Adrenal gland (tissue), 12 donors: ENCODE data around the gene SPAG9. TPM values are rescaled to one million over a fixed set of nuclear protein-coding genes. Genes with fewer than 3 reads are reported as not detected.

Experiments used
- DNase-seq, 7 donors: peaks; one replicate each; pipeline ENCODE4 v3.0.0-alpha.2; 2019 to 2020
- H3K27ac ChIP-seq, 5 donors: fragments of 200-600 bp; sonication (generic) in 4 of 5; 1 replicate in 3 of 5; 2 replicates in 2 of 5; pipeline versions ENCODE4 v1.5.1 to v1.8.0; 2016 to 2020; ENCODE audit warnings: mild to moderate bottlenecking in 1 of 5
- H3K27me3 ChIP-seq: fragments of 200-600 bp; 2 replicates; pipeline ENCODE4 v1.8.0; 2021
- H3K36me3 ChIP-seq, 2 donors: fragments of 200-600 bp; replicated peaks in 1 of 2; 1 replicate in 1 of 2; 2 replicates in 1 of 2; pipeline versions ENCODE4 v1.5.1 to v1.8.0; 2018 to 2022
- H3K4me1 ChIP-seq, 2 donors: fragments of 200-600 bp; replicated peaks in 1 of 2; 1 replicate in 1 of 2; 2 replicates in 1 of 2; pipeline versions ENCODE4 v1.5.1 to v1.8.0; 2018 to 2021
- H3K4me3 ChIP-seq, 4 donors: fragments of 200-600 bp; sonication (generic) in 3 of 4; one replicate each; pipeline ENCODE4 v1.5.1; 2016 to 2018
- H3K9me3 ChIP-seq, 3 donors: fragments of 200-600 bp; sonication (generic) in 1 of 3; replicated peaks in 1 of 3; 1 replicate in 2 of 3; 2 replicates in 1 of 3; pipeline versions ENCODE4 v1.5.1 to v1.8.0; 2016 to 2021
- POLR2A ChIP-seq, 2 donors: fragments of 450-650 bp; IDR thresholded peaks; one replicate each; pipeline ENCODE4 v1.6.1; 2017; ENCODE audit warnings: antibody characterized with exemption in 2 of 2, mild to moderate bottlenecking in 2 of 2, moderate library complexity in 1 of 2
- WGBS, 4 donors: extraction: QIAGEN DNeasy Blood & Tissue Kit in 2 of 4; methylation state at CpG; one replicate each; pipeline versions ENCODE4 v1.1.5 to v1.1.7; 2013 to 2017; 5-methylcytosine and 5-hydroxymethylcytosine counted together
- intact Hi-C, 2 donors: fragments of 100-400 bp; cut with DNase I; formaldehyde crosslinking; loops; one replicate each; pipeline versions ENCODE4 v1.14.1 to v1.15.0; 2022 to 2023
- polyA plus RNA-seq, 3 donors: library from polyadenylated mRNA; stranded (reverse); fragments of 200-250 nt in 2 of 3; fragments of 350-450 nt in 1 of 3; fragmentation: Illumina TruSeq in 1 of 3; extraction: RNeasy Lipid Tissue Mini Kit (QIAGEN cat#74804) in 1 of 3; gene quantifications; one replicate each; pipeline ENCODE4 v1.2.3, GENCODE V29; 2013 to 2014
- total RNA-seq, 9 donors: library from RNA; depleted of rRNA in 4 of 9; stranded (reverse); fragments of >200 nt in 4 of 9; fragments of 120-200 nt in 1 of 9; fragmentation: NEBNext Ultra II Directional in 1 of 9; extraction: Animal tissue kit (Norgen Biotek cat#: 25700) in 1 of 9; gene quantifications; one replicate each; pipeline versions ENCODE4 v1.1.0 to v1.2.4, GENCODE V29; 2013 to 2023
- TF ChIP-seq, protein P1 (sequence below), 6 experiments: fragments of 450-650 bp in 4 of 6; fragments of 200-600 bp in 2 of 6; sonication (generic) in 1 of 6; IDR thresholded peaks; 1 replicate in 5 of 6; 2 replicates in 1 of 6; pipeline versions ENCODE4 v1.5.1 to v1.8.0; 2016 to 2021; ENCODE audit warnings: antibody characterized with exemption in 6 of 6, mild to moderate bottlenecking in 2 of 6, moderate library complexity in 1 of 6
- donor health status: healthy with polysubstance abuse.
- donor health status: Bipolar disorder and iron deficiency.
- donor health status: DM: yes; HTN: yes; CAD: no.
- donor health status: DM: no; HTN: no; CAD: no.
- donor health status: DM: no; HTN: no; CAD: no.
- donor health status: DM: yes; HTN: yes; CAD: no.

Gene SPAG9
- total and polyA plus RNA-seq, 12 donors: 23.5 to 99.8 (median 62.9) TPM

DNA sequence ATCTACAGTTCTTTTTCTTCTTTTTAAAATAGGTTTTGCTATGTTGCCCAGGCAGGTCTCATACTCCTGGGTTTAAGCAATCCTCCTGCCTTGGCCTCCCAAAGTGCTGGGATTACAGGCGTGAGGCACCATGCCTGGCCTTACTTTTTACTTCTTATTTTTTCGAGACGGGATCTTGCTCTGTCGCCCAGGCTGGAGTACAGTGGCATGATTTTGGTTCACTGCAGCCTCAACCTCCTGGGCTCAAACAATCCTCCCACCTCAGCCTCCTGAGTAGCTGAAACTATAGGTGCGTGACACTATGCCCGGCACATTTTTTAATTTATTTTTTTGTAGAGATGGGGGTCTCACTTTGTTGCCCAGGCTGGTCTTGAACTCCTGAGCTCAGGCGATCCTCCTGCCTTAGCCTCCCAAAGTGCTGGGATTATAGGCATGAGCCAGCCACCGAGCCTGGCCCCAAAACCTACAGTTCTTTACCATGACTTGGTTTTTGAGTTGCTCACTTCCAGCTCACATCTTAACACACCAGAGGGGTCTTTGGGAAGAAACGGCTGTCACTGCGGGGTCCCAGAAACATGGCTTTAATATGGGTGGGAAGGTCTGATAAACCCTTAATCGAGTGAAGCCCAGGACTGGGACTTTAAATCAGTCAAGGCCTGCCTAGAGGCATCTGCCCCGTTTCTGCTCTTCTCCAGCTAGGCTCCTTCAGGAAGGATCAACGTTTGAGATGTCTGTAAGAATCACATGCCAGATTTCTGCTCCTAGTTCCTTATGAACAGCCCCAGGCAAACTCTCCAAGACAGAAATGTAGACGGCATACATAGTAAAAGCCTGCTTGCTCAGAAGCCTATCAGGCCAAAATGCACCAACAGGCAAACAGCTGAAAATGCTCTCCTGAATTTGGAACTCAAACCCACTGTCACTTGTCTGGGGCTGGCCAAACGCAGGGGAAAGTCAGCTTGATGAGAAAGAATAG lies 162.8 kb downstream of the SPAG9 start:
- no peaks in the 10 kb centered on the region for H3K36me3 ChIP-seq
- H3K4me1 ChIP-seq: peaks cover 35 to 41% of the 10 kb centered on the region in 2 donors
- H3K9me3 ChIP-seq: no peaks in the 10 kb centered on the region
- intact Hi-C loops: loop anchor here in 1 of 2 donors (5.0 kb wide), 1 partner anchor 106 kb away; no protein-coding TSS in a partner anchor
- peak overlapping the region in 3 of 5 donors; percentile 95 to 99 (median 96) for H3K27ac ChIP-seq
- no peaks in the 10 kb centered on the region for H3K27me3 ChIP-seq
- WGBS, 4 donors: 83 to 90% (median 85%) methylated on average over 13 to 15 of the region's 15 CpGs
- TF ChIP-seq, protein P1, sequence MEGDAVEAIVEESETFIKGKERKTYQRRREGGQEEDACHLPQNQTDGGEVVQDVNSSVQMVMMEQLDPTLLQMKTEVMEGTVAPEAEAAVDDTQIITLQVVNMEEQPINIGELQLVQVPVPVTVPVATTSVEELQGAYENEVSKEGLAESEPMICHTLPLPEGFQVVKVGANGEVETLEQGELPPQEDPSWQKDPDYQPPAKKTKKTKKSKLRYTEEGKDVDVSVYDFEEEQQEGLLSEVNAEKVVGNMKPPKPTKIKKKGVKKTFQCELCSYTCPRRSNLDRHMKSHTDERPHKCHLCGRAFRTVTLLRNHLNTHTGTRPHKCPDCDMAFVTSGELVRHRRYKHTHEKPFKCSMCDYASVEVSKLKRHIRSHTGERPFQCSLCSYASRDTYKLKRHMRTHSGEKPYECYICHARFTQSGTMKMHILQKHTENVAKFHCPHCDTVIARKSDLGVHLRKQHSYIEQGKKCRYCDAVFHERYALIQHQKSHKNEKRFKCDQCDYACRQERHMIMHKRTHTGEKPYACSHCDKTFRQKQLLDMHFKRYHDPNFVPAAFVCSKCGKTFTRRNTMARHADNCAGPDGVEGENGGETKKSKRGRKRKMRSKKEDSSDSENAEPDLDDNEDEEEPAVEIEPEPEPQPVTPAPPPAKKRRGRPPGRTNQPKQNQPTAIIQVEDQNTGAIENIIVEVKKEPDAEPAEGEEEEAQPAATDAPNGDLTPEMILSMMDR (IDR thresholded peaks at IDR 0.05): no peak
- no peak for TF ChIP-seq POLR2A (IDR thresholded peaks at IDR 0.05)
- DNase-seq: peak in 2 of 7 donors; percentile 11 to 45
- no peak overlapping the region for H3K4me3 ChIP-seq

DNA sequence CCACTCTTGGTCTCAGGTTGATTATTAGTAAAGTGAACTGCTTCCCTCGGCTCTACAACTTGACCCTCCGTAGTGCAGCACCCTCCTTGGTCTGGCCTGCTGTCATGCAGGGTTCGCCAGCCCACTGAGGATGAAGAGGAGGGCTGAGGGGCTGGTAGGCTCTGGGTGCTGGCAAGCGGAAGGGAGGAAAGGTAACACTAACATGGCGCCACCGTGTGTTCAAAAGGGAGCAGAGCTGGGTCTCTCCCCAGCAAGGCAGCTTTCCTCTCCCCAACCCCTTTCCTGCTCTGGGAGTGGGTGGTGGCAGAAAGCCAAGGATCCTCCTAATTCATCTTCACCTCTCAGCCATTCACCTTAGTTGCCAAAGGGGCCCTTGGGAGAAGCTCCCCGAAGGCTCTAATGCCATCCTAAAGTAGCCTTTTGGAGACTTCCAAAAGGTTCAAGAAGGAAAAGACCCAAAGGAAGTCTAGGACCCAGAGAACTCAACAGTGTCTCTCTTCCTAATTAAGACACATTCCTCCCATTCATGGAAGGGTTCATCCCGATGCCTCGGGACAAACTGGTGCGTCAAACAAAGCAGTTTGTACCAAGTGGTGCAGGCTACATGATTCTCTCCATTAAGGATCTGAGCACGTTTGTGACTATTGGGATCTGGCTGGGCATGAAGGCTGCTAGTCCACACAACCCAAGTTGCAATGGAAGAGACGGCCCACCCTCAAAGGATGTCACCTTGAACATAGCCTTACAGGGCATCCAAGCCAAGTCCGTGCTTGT lies 163.7 kb downstream of the SPAG9 start:
- H3K27ac ChIP-seq: peak overlapping the region; percentile 75 to 99 (median 95)
- no peaks in the 10 kb centered on the region for H3K27me3 ChIP-seq
- peak; percentile 67 to 88 (median 79) for DNase-seq
- H3K9me3 ChIP-seq: no peaks in the 10 kb centered on the region
- H3K4me1 ChIP-seq: peaks cover 35 to 41% of the 10 kb centered on the region in 2 donors
- H3K36me3 ChIP-seq: no peaks in the 10 kb centered on the region
- no peak overlapping the region for H3K4me3 ChIP-seq
- WGBS, 4 donors: 26 to 45% (median 36%) methylated on average over 13 of the region's 13 CpGs
- no peak for TF ChIP-seq POLR2A (IDR thresholded peaks at IDR 0.05)
- TF ChIP-seq, protein P1 (IDR thresholded peaks at IDR 0.05): peak; percentile 40 to 78 (median 66)
- intact Hi-C loops: loop anchor here in 1 of 2 donors (5.0 kb wide), 1 partner anchor 105 kb away; no protein-coding TSS in a partner anchor

DNA sequence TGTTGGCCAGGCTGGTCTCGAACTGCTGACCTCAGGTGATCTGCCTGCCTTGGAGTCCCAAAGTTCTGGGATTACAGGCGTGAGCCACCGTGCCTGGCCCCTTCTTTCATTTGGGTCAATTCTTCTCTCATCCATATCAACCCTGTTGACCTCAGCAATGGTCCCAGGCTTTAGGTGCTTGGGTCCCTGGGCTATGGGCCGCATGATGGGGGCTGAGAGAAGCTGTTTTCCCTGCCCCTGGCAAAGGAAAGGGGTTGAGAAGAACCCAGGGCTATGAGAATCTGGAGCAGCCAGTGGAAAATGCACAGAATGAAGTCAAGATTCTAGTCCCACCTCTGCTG lies 164.3 kb downstream of the SPAG9 start:
- peak overlapping the region; percentile 75 to 99 (median 95) for H3K27ac ChIP-seq
- H3K36me3 ChIP-seq: no peaks in the 10 kb centered on the region
- peaks cover 35 to 41% of the 10 kb centered on the region in 2 donors for H3K4me1 ChIP-seq
- H3K4me3 ChIP-seq: no peak overlapping the region
- no peaks in the 10 kb centered on the region for H3K9me3 ChIP-seq
- no peak for TF ChIP-seq POLR2A (IDR thresholded peaks at IDR 0.05)
- TF ChIP-seq, protein P1 (IDR thresholded peaks at IDR 0.05): no peak
- intact Hi-C loops: loop anchor here in 1 of 2 donors (5.0 kb wide), 1 partner anchor 104 kb away; no protein-coding TSS in a partner anchor
- no peaks in the 10 kb centered on the region for H3K27me3 ChIP-seq
- 45 to 66% (median 59%) methylated on average over 4 of the region's 4 CpGs for WGBS, 4 donors
- no peak for DNase-seq
